ENCODE measurements around the gene TRAF3IP3. TPM values are rescaled to one million over a fixed set of nuclear protein-coding genes. Genes with fewer than 3 reads are reported as not detected.

The TRAF3IP3 gene
- total and polyA plus RNA-seq, 2 donors from 2014 or later: 3.6 to 16.4 TPM

- no peak for FAIRE-seq
- no peak for TF ChIP-seq CTCF (IDR thresholded peaks at IDR 0.05; ENCODE audit: borderline replicate concordance, extremely low read depth, insufficient read depth)
- no peak overlapping the region for H3K27ac ChIP-seq (ENCODE audit: low read depth in 2 of 2, low read length in 2 of 2)
These were observed 28.6 kb upstream of the TRAF3IP3 start for GRCh38 chr1:209727286-209727685.

GRCh38 chr1:209727785-209728184 is 28.1 kb upstream of the TRAF3IP3 start:
- no peak for FAIRE-seq

More at GRCh38 chr1:209727286-209727685, 28.6 kb upstream of the TRAF3IP3 start:
- Histone ChIP-seq H3K4me3 (ENCODE audit: low read length in 3 of 3) (no peak overlapping the region), H3K9ac (ENCODE audit: low read length in 3 of 3) (no peak overlapping the region), H3K4me1 (ENCODE audit: control insufficient read depth in 2 of 3, insufficient read depth in 2 of 3, low read depth in 1 of 3, low read length in 3 of 3) (peaks cover 0 to 17% (median 5%) of the 10 kb centered on the region in 3 donors), H3K36me3 (ENCODE audit: control insufficient read depth in 2 of 3, insufficient read depth in 3 of 3, low read length in 3 of 3) (no peaks in the 10 kb centered on the region), H3K9me3 (ENCODE audit: control insufficient read depth in 2 of 3, insufficient read depth in 1 of 3, low read length in 3 of 3) (no peaks in the 10 kb centered on the region), H3K27me3 (ENCODE audit: control insufficient read depth, insufficient read depth, low read length) (no peaks in the 10 kb centered on the region)
- no peak for DNase-seq
- intact Hi-C loops (cut with DNase I): no loop called here

GRCh38 chr1:209728466-209728865 is 27.4 kb upstream of the TRAF3IP3 start:
- Histone ChIP-seq H3K36me3 (ENCODE audit: control insufficient read depth in 2 of 3, insufficient read depth in 3 of 3, low read length in 3 of 3) (no peaks in the 10 kb centered on the region), H3K27me3 (ENCODE audit: control insufficient read depth, insufficient read depth, low read length) (no peaks in the 10 kb centered on the region), H3K4me3 (ENCODE audit: low read length in 3 of 3) (no peak overlapping the region), H3K9ac (ENCODE audit: low read length in 3 of 3) (no peak overlapping the region), H3K4me1 (ENCODE audit: control insufficient read depth in 2 of 3, insufficient read depth in 2 of 3, low read depth in 1 of 3, low read length in 3 of 3) (peaks cover 0 to 8% (median 5%) of the 10 kb centered on the region in 3 donors), H3K27ac (ENCODE audit: low read depth in 2 of 2, low read length in 2 of 2) (no peak overlapping the region), H3K9me3 (ENCODE audit: control insufficient read depth in 2 of 3, insufficient read depth in 1 of 3, low read length in 3 of 3) (no peaks in the 10 kb centered on the region)
- no peak for DNase-seq
- FAIRE-seq: no peak
- intact Hi-C loops (cut with DNase I): no loop called here
- no peak for TF ChIP-seq CTCF (IDR thresholded peaks at IDR 0.05; ENCODE audit: borderline replicate concordance, extremely low read depth, insufficient read depth)

More at GRCh38 chr1:209727785-209728184, 28.1 kb upstream of the TRAF3IP3 start:
- intact Hi-C loops (cut with DNase I): no loop called here
- H3K4me1 ChIP-seq (ENCODE audit: control insufficient read depth in 2 of 3, insufficient read depth in 2 of 3, low read depth in 1 of 3, low read length in 3 of 3): peaks cover 0 to 15% (median 5%) of the 10 kb centered on the region in 3 donors
- no peak overlapping the region for H3K27ac ChIP-seq (ENCODE audit: low read depth in 2 of 2, low read length in 2 of 2)
- no peak for TF ChIP-seq CTCF (IDR thresholded peaks at IDR 0.05; ENCODE audit: borderline replicate concordance, extremely low read depth, insufficient read depth)
- H3K9me3 ChIP-seq (ENCODE audit: control insufficient read depth in 2 of 3, insufficient read depth in 1 of 3, low read length in 3 of 3): no peaks in the 10 kb centered on the region
- no peak for DNase-seq
- no peak overlapping the region for H3K4me3 ChIP-seq (ENCODE audit: low read length in 3 of 3)
- H3K27me3 ChIP-seq (ENCODE audit: control insufficient read depth, insufficient read depth, low read length): no peaks in the 10 kb centered on the region
- no peak overlapping the region for H3K9ac ChIP-seq (ENCODE audit: low read length in 3 of 3)
- no peaks in the 10 kb centered on the region for H3K36me3 ChIP-seq (ENCODE audit: control insufficient read depth in 2 of 3, insufficient read depth in 3 of 3, low read length in 3 of 3)

GRCh38 chr1:209729436-209729835 is 26.4 kb upstream of the TRAF3IP3 start:
- no peak overlapping the region for H3K27ac ChIP-seq (ENCODE audit: low read depth in 2 of 2, low read length in 2 of 2)
- FAIRE-seq (no peak), DNase-seq (no peak)
- no peaks in the 10 kb centered on the region for H3K27me3 ChIP-seq (ENCODE audit: control insufficient read depth, insufficient read depth, low read length)
- no peaks in the 10 kb centered on the region for H3K9me3 ChIP-seq (ENCODE audit: control insufficient read depth in 2 of 3, insufficient read depth in 1 of 3, low read length in 3 of 3)
- H3K36me3 ChIP-seq (ENCODE audit: control insufficient read depth in 2 of 3, insufficient read depth in 3 of 3, low read length in 3 of 3): no peaks in the 10 kb centered on the region
- intact Hi-C loops (cut with DNase I): no loop called here
- no peak overlapping the region for H3K9ac ChIP-seq (ENCODE audit: low read length in 3 of 3)
- H3K4me1 ChIP-seq (ENCODE audit: control insufficient read depth in 2 of 3, insufficient read depth in 2 of 3, low read depth in 1 of 3, low read length in 3 of 3): no peaks in the 10 kb centered on the region
- TF ChIP-seq CTCF (IDR thresholded peaks at IDR 0.05; ENCODE audit: borderline replicate concordance, extremely low read depth, insufficient read depth): no peak
- no peak overlapping the region for H3K4me3 ChIP-seq (ENCODE audit: low read length in 3 of 3)
